GM21367 (cell line): Measurements from ENCODE around the gene DPYSL5.

Experiments
- ATAC-seq: cut with Tn5 transposase; IDR thresholded peaks from one replicate; pipeline ENCODE4 v1.9.1; 2021; ENCODE audit not compliant: unreplicated experiment

The DPYSL5 gene

DNA sequence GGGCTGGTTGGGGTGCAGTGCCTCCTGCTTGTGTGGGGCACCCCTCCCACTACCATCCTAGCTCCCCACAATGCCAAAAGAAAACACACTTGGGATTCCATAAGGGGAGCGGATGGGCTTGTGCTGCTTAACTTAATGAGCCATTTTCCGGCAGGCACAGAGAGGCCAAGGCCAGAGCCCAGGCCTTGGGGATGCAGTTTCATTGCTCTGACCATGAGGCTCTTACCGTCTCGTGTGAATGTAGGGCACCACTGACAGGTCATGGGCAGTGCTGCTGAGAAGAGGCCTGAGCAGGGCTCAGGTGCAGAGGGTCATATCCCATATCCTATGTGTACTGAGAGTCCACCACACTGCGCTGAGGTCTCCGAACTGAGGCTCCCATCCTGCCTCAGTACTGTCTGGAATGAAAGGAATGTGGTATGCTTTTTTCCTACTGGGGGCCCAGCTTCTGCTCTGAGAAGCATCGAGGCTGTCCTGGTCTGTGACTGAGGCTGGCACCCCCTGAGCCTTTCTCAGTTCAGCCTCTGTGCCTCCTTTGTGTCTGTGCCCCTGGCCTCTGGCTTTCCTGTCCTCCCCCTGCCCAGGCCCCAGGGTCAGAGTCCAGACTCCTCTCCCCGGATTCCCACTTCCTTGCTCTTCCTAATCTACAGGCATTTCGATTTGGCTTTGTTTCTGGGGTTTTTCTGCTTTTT is 77.3 kb downstream of the DPYSL5 start:
- ATAC-seq: no peak

DNA sequence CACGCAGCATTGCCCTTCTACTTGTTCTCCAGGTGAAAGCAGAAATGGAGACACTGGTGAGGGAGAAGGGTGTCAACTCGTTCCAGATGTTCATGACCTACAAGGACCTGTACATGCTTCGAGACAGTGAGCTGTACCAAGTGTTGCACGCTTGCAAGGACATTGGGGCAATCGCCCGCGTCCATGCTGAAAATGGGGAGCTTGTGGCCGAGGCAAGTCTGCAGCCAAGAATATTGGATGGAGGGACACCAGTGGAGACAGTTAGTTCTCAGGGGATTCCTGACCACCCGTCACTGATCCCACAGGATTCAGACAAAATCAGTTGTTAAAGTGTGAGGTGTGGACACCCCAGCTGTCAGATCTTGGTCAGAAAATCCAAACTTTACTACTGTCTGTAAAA is 79.3 kb downstream of the DPYSL5 start:
- ATAC-seq: no peak

DNA sequence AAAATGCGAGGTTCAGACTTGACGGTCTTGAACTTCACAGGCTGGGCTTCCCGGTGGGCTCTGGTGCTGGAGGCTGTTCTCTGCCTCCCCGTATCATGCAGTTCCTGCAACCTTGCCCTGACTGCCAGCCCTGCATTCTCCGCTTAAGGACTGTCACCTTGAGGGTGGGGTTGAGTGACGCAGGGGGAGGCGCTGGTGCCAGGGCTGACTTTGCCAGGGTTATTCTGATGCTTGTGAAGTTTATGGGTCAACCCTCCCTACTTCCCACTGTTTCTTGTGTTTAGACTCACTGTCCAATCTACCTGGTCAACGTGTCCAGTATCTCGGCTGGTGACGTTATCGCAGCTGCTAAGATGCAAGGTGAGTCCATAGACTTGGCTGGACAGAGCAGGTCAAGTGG is 85.0 kb downstream of the DPYSL5 start:
- ATAC-seq: no peak

DNA sequence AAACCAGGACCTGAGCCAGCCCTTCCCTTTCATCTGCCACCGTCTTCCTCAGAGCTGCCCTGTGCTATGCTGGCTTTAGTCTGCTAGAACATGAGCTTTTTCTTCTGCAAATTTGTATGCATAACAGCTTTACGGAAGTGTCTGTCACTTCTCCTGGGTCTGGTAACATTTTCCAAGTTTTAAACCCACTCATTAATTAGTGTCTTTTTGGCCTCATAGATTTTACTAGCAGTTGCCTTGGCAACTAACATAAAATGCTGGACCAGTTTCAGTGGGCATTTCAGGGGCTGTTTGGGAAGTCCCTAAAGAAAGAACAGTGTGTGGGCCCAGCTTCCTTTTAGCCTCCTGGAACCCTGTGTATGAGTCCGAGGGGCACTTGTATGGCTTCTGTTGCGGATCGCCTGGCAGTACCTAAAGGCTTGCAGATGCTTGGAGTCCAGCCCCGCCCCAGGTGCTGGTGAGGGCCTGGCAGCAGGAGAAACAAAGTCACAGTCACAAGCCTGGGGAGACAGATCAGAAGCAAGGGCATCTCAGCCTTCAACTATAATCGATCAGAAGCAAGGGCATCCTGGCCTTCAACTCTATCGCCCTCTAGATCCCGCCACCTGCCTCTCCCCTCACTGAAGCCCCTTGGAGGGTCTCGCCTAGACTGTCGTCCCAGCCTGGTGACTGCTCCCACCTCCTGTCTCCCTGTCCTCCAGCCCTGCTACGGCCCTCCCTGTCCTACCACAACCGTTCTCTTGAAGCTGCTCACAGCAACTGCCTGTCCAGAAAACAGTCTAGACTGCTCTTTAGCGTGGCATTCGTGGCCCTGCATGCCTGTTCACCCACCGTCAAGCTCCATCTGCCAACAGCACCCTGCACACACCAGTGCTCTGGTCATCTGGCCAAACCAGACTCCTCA is 85.8 kb downstream of the DPYSL5 start:
- ATAC-seq: no peak

DNA sequence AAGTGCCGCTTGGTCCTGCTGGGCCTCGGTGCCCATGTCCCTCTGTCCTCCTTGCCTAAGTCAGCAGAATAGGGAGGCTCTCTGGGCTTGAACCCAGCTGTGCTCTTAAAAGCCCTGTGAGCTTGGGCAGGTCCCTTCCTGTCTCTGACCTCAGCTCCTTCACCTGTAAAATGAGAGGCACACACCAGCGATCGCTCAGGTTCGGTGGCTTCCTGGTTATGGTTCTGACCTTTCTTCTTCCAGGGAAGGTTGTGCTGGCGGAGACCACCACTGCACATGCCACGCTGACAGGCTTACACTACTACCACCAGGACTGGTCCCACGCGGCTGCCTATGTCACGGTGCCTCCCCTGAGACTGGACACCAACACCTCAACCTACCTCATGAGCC is 86.4 kb downstream of the DPYSL5 start:
- ATAC-seq: no peak

DNA sequence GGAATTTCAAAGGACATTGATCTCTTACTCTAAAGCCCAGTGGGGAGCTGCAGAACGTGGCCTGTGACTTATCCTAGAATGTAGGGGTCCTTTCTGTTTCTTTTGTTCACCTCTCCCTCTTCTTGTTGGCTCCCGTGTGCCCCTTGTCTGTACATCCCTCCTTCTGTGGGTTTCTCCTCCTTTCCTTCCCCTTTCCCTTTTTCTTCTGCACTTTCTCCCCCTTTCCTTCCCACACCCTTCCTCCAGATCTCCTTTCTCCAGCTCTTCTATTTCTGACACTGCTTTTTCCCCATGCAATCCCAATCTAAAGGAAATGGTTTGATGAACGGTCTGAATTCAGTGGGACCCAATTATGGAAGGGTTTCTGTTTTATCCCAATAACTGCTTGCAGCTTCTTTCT is 87.1 kb downstream of the DPYSL5 start:
- ATAC-seq: no peak

DNA sequence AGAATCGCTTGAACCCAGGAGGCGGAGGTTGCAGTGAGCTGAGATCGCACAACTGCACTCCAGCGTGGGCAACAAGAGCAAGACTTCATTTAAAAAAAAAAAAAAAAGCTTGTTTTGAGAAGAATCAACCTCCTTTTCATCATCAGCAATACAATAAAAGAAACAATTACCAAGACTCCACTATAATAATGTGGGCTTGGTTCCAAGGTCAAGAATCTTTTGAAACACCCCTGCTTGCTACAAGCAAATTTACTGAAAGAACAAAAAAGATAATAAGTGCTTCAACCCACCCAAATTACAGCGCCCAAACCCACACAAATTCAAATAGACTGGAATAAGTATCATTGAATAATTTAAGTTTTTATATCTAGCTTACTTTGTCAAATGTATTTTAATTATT is 88.9 kb downstream of the DPYSL5 start:
- ATAC-seq: no peak

DNA sequence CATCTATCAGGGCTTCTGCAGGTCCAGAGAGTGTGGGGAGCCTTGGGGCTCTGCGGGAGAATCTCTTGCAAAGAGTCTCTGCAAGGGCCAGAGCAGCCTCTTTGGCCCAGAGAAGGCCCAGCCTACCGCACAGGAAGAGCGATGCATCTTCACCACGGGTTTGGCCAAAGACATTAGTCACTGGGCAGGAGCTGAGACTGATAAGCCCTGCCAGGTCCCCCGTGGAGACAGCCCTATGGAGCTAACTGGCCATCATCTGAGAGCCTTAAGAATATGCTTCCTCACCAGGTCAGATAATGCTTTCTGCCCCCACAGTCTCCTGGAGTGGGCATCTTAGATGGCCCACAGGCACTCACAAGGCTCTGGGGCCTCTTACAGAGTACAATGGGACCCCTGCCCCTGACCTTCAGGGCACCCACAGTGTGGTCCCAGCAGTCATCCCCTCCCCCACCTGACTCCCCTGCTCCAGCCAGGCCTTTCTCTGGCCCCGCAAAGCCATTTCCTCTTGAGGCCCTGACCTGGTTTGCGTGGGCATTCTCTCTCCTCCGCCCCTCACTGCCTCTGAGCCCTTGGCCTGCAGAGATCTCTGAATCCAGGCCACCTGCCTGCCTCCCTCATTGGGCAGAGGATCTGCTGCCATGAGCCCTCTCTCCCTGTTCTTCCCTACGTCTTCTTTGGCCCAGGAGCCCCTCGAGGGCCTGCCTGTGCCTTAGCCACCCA is 90.6 kb downstream of the DPYSL5 start:
- ATAC-seq: no peak

DNA sequence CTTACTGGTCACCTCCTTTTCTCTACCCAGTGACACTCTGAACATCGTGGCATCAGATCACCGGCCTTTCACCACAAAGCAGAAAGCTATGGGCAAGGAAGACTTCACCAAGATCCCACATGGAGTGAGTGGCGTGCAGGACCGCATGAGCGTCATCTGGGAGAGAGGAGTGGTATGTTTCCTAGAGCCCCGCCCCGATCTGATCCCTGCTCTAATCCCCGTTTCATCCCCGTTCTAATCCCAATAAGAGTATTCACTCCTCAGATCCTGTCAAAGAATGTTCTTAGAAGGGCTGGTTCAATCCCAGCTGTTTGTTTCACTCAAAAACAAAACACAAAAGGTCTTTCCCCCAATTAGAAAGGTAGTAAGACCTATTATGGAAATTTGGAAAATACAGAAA is 92.1 kb downstream of the DPYSL5 start:
- ATAC-seq: no peak

DNA sequence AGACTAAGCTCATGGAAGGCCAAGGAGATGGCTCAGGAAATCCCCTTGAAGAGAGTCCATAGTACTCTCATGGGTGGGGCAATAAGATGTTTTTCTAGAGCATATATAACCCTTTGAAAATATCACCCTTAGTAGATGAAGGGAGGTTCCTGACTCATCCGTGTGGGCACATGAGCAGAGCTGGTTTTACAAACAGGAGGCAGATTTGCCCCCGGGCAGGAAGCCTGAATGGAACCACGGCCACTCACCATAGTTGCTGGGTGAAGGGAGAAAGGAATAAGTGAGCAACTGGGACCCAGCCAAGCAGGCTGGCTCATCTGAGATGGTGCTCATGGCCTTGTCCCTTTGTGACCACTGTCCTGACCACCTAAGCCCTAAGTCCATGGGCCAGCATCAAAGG is 93.6 kb downstream of the DPYSL5 start:
- no peak for ATAC-seq

DNA sequence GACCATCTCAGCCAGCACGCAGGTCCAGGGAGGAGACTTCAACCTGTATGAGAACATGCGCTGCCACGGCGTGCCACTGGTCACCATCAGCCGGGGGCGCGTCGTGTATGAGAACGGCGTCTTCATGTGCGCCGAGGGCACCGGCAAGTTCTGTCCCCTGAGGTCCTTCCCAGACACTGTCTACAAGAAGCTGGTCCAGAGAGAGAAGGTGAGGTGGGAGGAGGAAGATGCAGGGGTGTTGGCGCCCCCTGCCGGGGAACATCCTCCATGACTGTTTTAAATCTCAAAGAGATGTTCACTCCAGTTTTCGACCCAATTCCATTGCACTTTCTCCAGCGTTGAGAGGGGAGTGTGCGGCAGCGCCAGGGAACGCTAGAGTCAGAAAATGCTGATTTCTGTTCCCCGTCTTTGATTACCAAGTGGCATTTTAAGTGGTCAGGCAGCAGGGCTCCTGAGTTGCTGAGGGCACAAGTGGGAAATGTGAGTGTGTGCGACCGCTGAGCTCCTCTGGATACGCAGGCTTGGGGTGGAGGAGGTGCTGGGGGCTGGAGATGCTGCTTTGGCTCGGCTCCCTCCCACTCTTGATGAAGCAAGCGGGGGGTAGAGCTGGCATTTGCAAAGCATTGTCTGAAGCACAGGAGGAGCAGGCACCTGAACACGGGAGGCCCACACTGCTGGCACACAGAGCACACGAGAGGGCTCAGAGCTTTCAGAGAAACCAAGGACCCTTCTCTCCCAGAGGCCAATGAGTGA is 94.8 kb downstream of the DPYSL5 start:
- ATAC-seq: no peak

DNA sequence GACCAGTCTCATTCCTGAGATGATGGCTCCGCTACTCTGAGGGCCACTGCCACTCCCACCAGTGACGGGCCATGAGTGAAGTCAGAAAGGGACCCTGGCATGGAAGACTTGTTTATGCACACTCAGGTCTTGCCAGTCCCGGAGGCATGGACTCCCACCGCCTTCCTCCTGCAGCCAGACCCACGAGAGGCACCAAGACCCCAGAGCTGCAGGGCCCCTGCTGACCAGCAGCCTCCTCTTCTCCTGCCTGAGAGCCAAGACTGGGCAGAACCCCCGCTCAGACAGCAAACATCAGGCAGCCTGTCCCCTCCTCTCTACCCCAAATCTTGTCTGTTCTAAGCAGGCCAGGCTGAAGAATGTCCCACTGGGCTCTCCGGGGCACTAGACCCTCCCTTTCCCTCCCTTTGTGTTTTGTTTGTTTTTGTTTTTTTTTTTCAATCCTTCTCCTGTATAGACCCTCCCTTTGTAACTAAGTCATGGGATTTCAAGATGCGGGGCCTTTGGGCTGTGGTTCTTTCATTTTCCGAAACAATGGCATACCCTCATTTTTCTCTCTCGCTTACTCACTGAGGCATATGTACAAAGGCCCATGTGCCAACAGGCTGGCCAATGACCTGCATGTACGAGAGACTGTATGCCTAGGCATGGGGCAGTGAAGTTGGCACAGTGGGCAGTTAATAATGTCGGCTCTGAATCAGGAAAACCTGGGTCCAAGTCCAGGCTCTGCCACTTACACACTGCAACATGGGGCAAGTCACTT is 98.2 kb downstream of the DPYSL5 start:
- ATAC-seq: no peak

DNA sequence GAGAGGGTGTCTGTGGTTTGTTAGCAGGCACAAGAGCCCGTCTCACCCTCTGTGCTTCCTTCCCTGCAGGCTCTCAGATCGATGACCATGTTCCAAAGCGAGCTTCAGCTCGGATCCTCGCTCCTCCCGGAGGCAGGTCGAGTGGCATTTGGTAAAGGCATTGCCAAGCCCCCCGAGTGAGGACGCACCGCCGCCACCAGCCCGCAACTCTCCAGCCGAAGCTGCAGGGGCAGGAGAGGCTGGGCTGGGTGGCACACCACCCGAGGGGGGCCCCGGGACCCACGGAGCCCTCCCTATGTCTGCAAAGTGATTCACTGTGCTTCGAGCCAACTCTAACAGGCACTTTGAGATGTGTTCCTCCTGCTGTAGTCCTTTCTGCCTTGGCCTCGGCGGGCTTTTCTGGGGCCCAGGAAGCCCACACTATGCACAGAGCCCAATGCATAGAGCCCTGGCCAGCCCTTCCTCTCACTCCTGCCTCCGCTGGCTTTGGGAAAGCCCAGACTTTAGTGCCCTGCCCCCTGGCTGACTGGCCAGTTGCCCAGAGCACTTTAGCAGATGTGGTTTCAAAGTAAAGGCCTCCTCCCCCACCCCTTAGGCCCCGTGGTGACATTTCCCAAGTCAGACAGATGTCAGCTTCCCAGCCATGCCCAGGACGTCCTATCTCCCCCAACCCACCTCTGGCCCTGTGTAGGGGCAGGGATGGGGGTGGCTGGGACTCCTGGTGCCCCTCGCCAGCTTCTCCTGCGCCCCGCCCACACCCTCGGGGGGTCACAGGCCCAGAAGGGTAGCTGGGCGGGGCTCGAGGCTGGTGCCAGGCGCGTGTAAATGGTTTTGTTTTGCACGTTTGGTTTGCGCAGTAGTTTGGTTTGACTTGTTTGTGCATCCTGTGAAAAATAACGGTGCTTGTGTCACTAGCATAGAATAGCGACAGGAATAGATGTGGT is 99.2 kb downstream of the DPYSL5 start:
- ATAC-seq: no peak

DNA sequence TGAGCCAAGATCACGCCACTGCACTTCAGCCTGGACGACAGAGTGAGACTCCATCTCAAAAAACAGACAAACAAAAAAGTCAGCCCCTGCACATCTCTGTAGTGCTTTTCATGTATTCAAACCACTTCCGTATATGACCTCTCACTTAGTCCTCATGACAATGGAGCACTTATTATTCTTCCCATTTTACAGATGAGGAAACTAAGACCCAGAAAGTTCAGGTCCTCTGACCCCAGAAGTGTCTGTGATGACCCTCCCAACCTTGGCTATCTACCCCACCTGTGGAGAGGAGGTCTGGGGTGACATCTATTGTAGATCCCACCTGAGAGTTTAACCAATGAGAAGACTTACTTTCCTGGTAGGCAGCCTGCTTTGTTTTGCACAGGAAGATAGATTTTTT is 100.9 kb downstream of the DPYSL5 start:
- no peak for ATAC-seq

DNA sequence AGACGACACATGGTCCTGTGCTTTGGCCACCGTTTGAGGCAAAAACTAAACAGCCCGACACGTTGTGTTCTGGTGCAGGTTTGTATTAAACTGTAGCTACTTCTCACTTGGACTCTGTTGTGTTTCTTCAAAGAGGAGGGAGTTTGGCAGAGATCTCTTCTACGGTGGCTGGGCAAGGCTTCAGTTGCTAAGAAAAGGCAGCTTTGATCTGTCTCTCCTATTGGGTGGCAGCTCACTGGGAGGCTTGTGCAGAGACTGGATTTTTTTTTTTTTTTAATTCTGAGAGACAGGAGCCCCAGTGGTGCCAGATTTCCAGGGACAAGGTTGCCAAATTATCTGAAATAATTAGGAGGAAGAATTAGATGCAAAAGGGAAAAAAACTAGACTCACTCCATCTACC is 102.3 kb downstream of the DPYSL5 start:
- no peak for ATAC-seq

DNA sequence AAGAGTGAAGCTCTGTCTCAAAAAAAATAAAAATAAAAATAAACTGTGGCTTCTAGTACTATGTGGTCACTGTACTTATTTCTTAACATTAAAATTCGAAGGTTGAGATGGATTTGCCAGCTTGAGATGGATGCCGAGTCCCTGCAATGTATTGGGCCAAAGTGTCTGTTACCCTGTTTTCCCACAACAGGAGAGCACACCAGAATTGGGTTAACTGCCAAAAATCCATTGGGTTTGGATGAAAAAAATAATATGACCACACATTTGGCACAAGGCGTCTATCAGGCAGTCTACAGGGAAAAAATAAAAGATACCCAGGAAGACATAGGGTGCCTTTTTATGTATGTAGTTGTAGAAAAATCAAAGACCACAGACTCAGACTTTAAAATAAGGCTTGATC is 103.3 kb downstream of the DPYSL5 start:
- no peak for ATAC-seq

DNA sequence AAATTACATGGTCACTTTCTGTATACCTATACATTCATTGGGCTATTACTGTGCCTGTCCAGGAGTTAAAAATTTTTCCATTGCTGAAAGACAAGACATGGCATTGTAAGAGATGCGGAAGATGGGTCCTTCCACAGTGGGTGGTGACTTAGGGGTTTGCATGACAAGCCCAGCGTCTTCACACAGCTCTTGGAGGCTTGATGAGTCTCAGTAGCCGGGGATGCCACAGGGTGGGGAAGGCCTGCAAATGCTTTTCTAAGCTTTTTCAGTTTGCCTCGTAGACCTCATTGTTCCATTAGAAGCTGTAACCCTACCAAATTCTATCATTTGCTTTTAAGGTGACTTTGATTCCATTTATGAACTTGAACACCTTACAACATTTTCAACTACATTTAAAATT is 104.4 kb downstream of the DPYSL5 start:
- no peak for ATAC-seq

DNA sequence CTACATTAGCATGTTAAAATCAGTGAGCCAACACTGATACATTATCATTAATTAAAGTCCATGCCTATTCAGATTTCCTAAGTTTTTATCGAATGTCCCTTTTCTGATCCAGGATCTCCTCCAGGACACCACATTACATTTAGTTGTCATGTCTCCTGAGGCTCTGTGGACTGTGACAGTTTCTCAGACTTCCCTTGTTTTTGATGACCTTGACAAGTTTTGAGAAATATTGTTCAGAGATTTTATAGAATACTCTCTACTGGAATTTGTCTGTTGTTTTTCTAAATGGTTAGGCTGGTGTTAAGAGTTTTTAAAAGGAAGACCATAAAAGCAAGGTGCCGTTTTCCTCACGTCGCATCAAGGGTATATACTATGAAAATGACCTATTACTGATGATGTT is 106.2 kb downstream of the DPYSL5 start:
- no peak for ATAC-seq

DNA sequence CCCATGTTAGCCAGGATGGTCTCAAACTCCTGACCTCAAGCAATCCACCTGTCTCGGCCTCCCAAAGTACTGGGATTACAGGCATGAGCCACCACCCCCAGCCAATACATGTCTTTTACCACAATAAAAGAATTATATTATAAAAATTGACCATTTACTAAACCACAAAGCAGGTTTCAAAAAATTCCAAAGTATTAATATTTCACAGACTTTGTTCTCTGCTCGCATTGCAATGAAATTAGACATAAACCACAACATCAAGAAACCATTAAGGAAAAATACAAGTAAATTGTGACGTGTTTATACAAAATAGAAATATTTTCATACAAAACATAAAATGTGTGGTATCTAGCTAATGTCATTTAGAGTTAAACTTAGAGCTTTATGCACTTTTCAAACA is 109.1 kb downstream of the DPYSL5 start:
- ATAC-seq: no peak
